IMR-90 (cell line): ENCODE data around the gene SALL4. TPM values are rescaled to one million over a fixed set of nuclear protein-coding genes. Genes with fewer than 3 reads are reported as not detected.

ENCODE experiments used
- ATAC-seq: fragments of 200-7000 bp; cut with Tn5 transposase; 2 replicates; pipeline ENCODE4 v1.9.1; 2020; ENCODE audit warnings: low read depth, mild to moderate bottlenecking, moderate library complexity
- BruUV-seq: library from RNA; stranded (reverse); fragments of 400-500 nt; replicated peaks from 2 replicates; lab custom pipeline; 2021; lab: Mats Ljungman, UMichigan
- CTCF ChIA-PET: fragments of 300-600 bp; formaldehyde crosslinking; extraction: SDS; loops from one replicate; lab custom pipeline; 2021; ENCODE audit warnings: antibody characterized with exemption; lab: Yijun Ruan, JAX
- POLR2A ChIA-PET: fragments of 300-600 bp; sonication (Branson Sonifier 250); formaldehyde crosslinking; loops from one replicate; lab custom pipeline; 2022; ENCODE audit warnings: antibody characterized with exemption; ENCODE audit not compliant: unreplicated experiment; lab: Charles Lee
- DNase-seq: peaks from one replicate; pipeline ENCODE4 v3.0.0; 2013
- H2AFZ ChIP-seq: replicated peaks from 2 replicates; pipeline ENCODE3; 2013; ENCODE audit warnings: low read length, mild to moderate bottlenecking; ENCODE audit not compliant: poor library complexity
- H2AK5ac ChIP-seq: 2 replicates; pipeline ENCODE4 v1.6.1; 2013; ENCODE audit warnings: low read depth, low read length, inconsistent platforms
- H2AK9ac ChIP-seq: replicated peaks from 2 replicates; pipeline ENCODE3; 2013; ENCODE audit warnings: mild to moderate bottlenecking, low read depth, low read length, moderate library complexity; ENCODE audit not compliant: poor library complexity
- H2BK120ac ChIP-seq: 2 replicates; pipeline ENCODE4 v1.6.1; 2013; ENCODE audit warnings: low read depth, low read length, inconsistent platforms
- H2BK15ac ChIP-seq: 3 replicates; pipeline ENCODE4 v1.6.1; 2013; ENCODE audit warnings: low read depth, low read length, inconsistent platforms
- H2BK20ac ChIP-seq: 2 replicates; pipeline ENCODE4 v1.6.1; 2013; ENCODE audit warnings: low read depth, mild to moderate bottlenecking, inconsistent platforms, low read length, moderate library complexity
- H2BK5ac ChIP-seq: 2 replicates; pipeline ENCODE4 v1.6.1; 2013; ENCODE audit warnings: mild to moderate bottlenecking, low read depth, low read length, inconsistent platforms; ENCODE audit not compliant: poor library complexity, severe bottlenecking
- H3K14ac ChIP-seq: replicated peaks from 2 replicates; pipeline ENCODE4 v1.6.1; 2013; ENCODE audit warnings: low read depth, low read length, inconsistent platforms
- H3K18ac ChIP-seq: 2 replicates; pipeline ENCODE4 v1.6.1; 2013; ENCODE audit warnings: low read depth, low read length, control low read depth
- H3K23ac ChIP-seq: 2 replicates; pipeline ENCODE4 v1.6.1; 2013; ENCODE audit warnings: low read depth, low read length, inconsistent platforms
- H3K27ac ChIP-seq: 2 replicates; pipeline ENCODE4 v1.5.1; 2013; ENCODE audit warnings: mild to moderate bottlenecking, control low read depth, low read length; ENCODE audit not compliant: insufficient read depth
- H3K27me3 ChIP-seq: 2 replicates; pipeline ENCODE4 v1.6.1; 2013; ENCODE audit warnings: low read length; ENCODE audit not compliant: control insufficient read depth, insufficient read depth
- H3K36me3 ChIP-seq: 2 replicates; pipeline ENCODE4 v1.6.1; 2013; ENCODE audit warnings: low read length, mixed read lengths; ENCODE audit not compliant: control insufficient read depth, insufficient read depth
- H3K4ac ChIP-seq: 2 replicates; pipeline ENCODE4 v1.6.1; 2013; ENCODE audit warnings: low read depth, low read length, inconsistent platforms
- H3K4me1 ChIP-seq: 2 replicates; pipeline ENCODE4 v1.6.1; 2013; ENCODE audit warnings: low read length, mixed read lengths; ENCODE audit not compliant: control insufficient read depth, insufficient read depth
- H3K4me2 ChIP-seq: 2 replicates; pipeline ENCODE4 v1.6.1; 2013; ENCODE audit warnings: low read depth, mild to moderate bottlenecking, control low read depth, low read length, moderate library complexity
- H3K4me3 ChIP-seq: 2 replicates; pipeline ENCODE4 v1.5.1; 2013; ENCODE audit warnings: low read depth, mild to moderate bottlenecking, control low read depth, low read length, moderate library complexity; ENCODE audit not compliant: insufficient read depth
- H3K56ac ChIP-seq: 2 replicates; pipeline ENCODE4 v1.6.1; 2013; ENCODE audit warnings: low read length, inconsistent platforms; ENCODE audit not compliant: insufficient read depth; ENCODE audit errors: extremely low read depth
- H3K79me1 ChIP-seq, 2 experiments: 2 replicates each; pipeline ENCODE4 v1.6.1; 2013; ENCODE audit warnings: low read length in 2 of 2, inconsistent platforms in 1 of 2, low read depth in 1 of 2
- H3K9ac ChIP-seq: 2 replicates; pipeline ENCODE4 v1.6.1; 2013; ENCODE audit warnings: low read depth, low read length, control low read depth
- H3K9me1 ChIP-seq: 2 replicates; pipeline ENCODE4 v1.6.1; 2013; ENCODE audit warnings: low read length, inconsistent platforms; ENCODE audit not compliant: insufficient read depth
- H3K9me3 ChIP-seq: 2 replicates; pipeline ENCODE4 v1.6.1; 2013; ENCODE audit warnings: low read length; ENCODE audit not compliant: control insufficient read depth, insufficient read depth
- H4K20me1 ChIP-seq: 2 replicates; pipeline ENCODE4 v1.6.1; 2013; ENCODE audit warnings: low read length, inconsistent platforms; ENCODE audit not compliant: insufficient read depth
- H4K5ac ChIP-seq: 2 replicates; pipeline ENCODE4 v1.6.1; 2013; ENCODE audit warnings: mild to moderate bottlenecking, low read depth, low read length, control low read depth
- H4K8ac ChIP-seq, 2 experiments: 2 replicates each; pipeline ENCODE4 v1.6.1; 2013; ENCODE audit warnings: low read depth in 2 of 2, low read length in 2 of 2, control low read depth in 1 of 2, inconsistent platforms in 1 of 2
- H4K91ac ChIP-seq: 2 replicates; pipeline ENCODE4 v1.6.1; 2013; ENCODE audit warnings: low read depth, low read length, inconsistent platforms; ENCODE audit not compliant: insufficient read depth
- BHLHE40 ChIP-seq: fragments of 150-350 bp; IDR thresholded peaks from 2 replicates; pipeline ENCODE4 v1.6.1; 2016; ENCODE audit warnings: mild to moderate bottlenecking, low read depth, low read length
- CEBPB ChIP-seq: IDR thresholded peaks from 2 replicates; pipeline ENCODE4 v1.6.1; 2012; ENCODE audit warnings: low read depth, low read length, improper control_type of control experiment
- CHD1 ChIP-seq: IDR thresholded peaks from 2 replicates; pipeline ENCODE4 v1.6.1; 2012; ENCODE audit warnings: low read depth, low read length, improper control_type of control experiment
- CTCF ChIP-seq: conservative IDR thresholded peaks from 2 replicates; pipeline ENCODE4 v1.5.1; 2012; ENCODE audit warnings: mild to moderate bottlenecking, low read depth, low read length, improper control_type of control experiment
- ELK1 ChIP-seq: fragments of 150-350 bp; IDR thresholded peaks from 2 replicates; pipeline ENCODE4 v1.6.1; 2016; ENCODE audit warnings: low read depth, mild to moderate bottlenecking, low read length, moderate library complexity, borderline replicate concordance
- FOS ChIP-seq: fragments of 150-350 bp; IDR thresholded peaks from 2 replicates; pipeline ENCODE4 v1.6.1; 2016; ENCODE audit warnings: low read depth, low read length
- MAFK ChIP-seq: IDR thresholded peaks from 2 replicates; pipeline ENCODE4 v1.6.1; 2012; ENCODE audit warnings: low read depth, low read length, improper control_type of control experiment
- MAZ ChIP-seq: IDR thresholded peaks from 2 replicates; pipeline ENCODE4 v1.6.1; 2012; ENCODE audit warnings: low read depth, mild to moderate bottlenecking, low read length, improper control_type of control experiment, moderate library complexity, borderline replicate concordance
- MXI1 ChIP-seq: IDR thresholded peaks from 2 replicates; pipeline ENCODE4 v1.6.1; 2012; ENCODE audit warnings: low read depth, mild to moderate bottlenecking, low read length, moderate library complexity, borderline replicate concordance
- NFE2L2 ChIP-seq: fragments of 150-350 bp; IDR thresholded peaks from 2 replicates; pipeline ENCODE4 v1.6.1; 2016; ENCODE audit warnings: low read depth, mild to moderate bottlenecking, low read length
- POLR2A ChIP-seq: IDR thresholded peaks from 2 replicates; pipeline ENCODE4 v1.6.1; 2012; ENCODE audit warnings: mild to moderate bottlenecking, low read depth, low read length
- RAD21 ChIP-seq: IDR thresholded peaks from 2 replicates; pipeline ENCODE4 v1.6.1; 2012; ENCODE audit warnings: low read length, improper control_type of control experiment
- RCOR1 ChIP-seq: IDR thresholded peaks from 2 replicates; pipeline ENCODE4 v1.6.1; 2012; ENCODE audit warnings: mild to moderate bottlenecking, low read length, improper control_type of control experiment; ENCODE audit not compliant: insufficient replicate concordance
- RFX5 ChIP-seq: IDR thresholded peaks from 2 replicates; pipeline ENCODE4 v1.8.0; 2012; ENCODE audit warnings: low read depth, mild to moderate bottlenecking, low read length, moderate library complexity
- SMC3 ChIP-seq: fragments of 150-350 bp; IDR thresholded peaks from 2 replicates; pipeline ENCODE4 v1.6.1; 2016; ENCODE audit warnings: low read depth, mild to moderate bottlenecking, antibody characterized with exemption, low read length, moderate library complexity
- USF2 ChIP-seq: fragments of 150-350 bp; IDR thresholded peaks from 2 replicates; pipeline ENCODE4 v1.6.1; 2017; ENCODE audit warnings: mild to moderate bottlenecking, antibody characterized with exemption, low read length, low read depth
- WGBS, 2 experiments: methylation state at CpG; one replicate each; pipeline versions ENCODE4 v1.1.5 to v1.1.7; 2013; ENCODE audit warnings: missing lambda C conversion rate in 2 of 2; ENCODE audit not compliant: insufficient read length in 1 of 2; ENCODE audit errors: extremely low coverage in 2 of 2; 5-methylcytosine and 5-hydroxymethylcytosine counted together
- dilution Hi-C: fragments of 300-500 bp; cut with HindIII; formaldehyde crosslinking; loops from one replicate; pipeline ENCODE4 v1.14.3; 2018; ENCODE audit warnings: low sequenced_read_pairs; ENCODE audit not compliant: unreplicated experiment
- in situ Hi-C: fragments of 300-500 bp; cut with MboI; formaldehyde crosslinking; loops from 3 replicates; pipeline ENCODE4 v1.14.3; 2019; ENCODE audit warnings: low sequenced_read_pairs, inconsistent platforms, mixed read lengths
- intact Hi-C: fragments of 100-400 bp; cut with micrococcal nuclease; formaldehyde crosslinking; loops from 2 replicates; pipeline ENCODE4 v1.10.0; 2022
- polyA plus RNA-seq, 3 experiments: library from polyadenylated mRNA; depleted of rRNA; stranded (reverse); fragments of >200 nt; gene quantifications; 2 replicates each; pipeline ENCODE4 v1.2.3, GENCODE V29; 2012; ENCODE audit warnings: low replicate concordance in 1 of 3
- total RNA-seq: library from RNA; depleted of rRNA; stranded (reverse); fragments of >200 nt; gene quantifications from 2 replicates; pipeline ENCODE4 v1.2.3, GENCODE V29; 2012

Gene SALL4
- total and polyA plus RNA-seq, 2 of the 4 experiments (the other 2 are of a cell fraction): not detected

- no peak overlapping the region for H3K4ac ChIP-seq
- in situ Hi-C loops: no loop called here
- no peaks in the 10 kb centered on the region for H4K20me1 ChIP-seq
- CTCF ChIA-PET: no interaction called here
- no peak overlapping the region for H3K14ac ChIP-seq
- intact Hi-C loops: no loop called here
- no peak for ATAC-seq
- no peak overlapping the region for H2AK9ac ChIP-seq
- no peak overlapping the region for H4K91ac ChIP-seq
- no peak overlapping the region for H3K23ac ChIP-seq
- no peak overlapping the region for H3K4me2 ChIP-seq
- H3K27me3 ChIP-seq: peaks cover 20% of the 10 kb centered on the region
- no peaks in the 10 kb centered on the region for H3K9me1 ChIP-seq
- H3K79me1 ChIP-seq: no peaks in the 10 kb centered on the region
- H2AFZ ChIP-seq: no peak overlapping the region
- no peaks in the 10 kb centered on the region for H3K36me3 ChIP-seq
- POLR2A ChIA-PET: no interaction called here
- no peak overlapping the region for H4K5ac ChIP-seq
- H3K27ac ChIP-seq: no peak overlapping the region
- no peak overlapping the region for H4K8ac ChIP-seq
- no peak for DNase-seq
- H2BK15ac ChIP-seq: no peak overlapping the region
- H3K18ac ChIP-seq: no peak overlapping the region
- H3K4me1 ChIP-seq: no peaks in the 10 kb centered on the region
- H3K56ac ChIP-seq: no peak overlapping the region
- H3K4me3 ChIP-seq: no peak overlapping the region
- H2BK20ac ChIP-seq: no peak overlapping the region
- no peak overlapping the region for H2AK5ac ChIP-seq
- no TSS peak for BruUV-seq
- WGBS, 2 experiments: no CpG with 5 or more reads among the region's 5 CpGs
- no peak overlapping the region for H2BK5ac ChIP-seq
- dilution Hi-C loops: no loop called here
- H2BK120ac ChIP-seq: no peak overlapping the region
- H3K9ac ChIP-seq: no peak overlapping the region
- TF ChIP-seq BHLHE40 (no peak), RFX5 (no peak), MAFK (no peak), NFE2L2 (no peak), FOS (no peak), MAZ (no peak), CEBPB (no peak), RCOR1 (no peak), ELK1 (no peak), MXI1 (no peak), CHD1 (no peak), RAD21 (no peak), SMC3 (no peak), USF2 (no peak), POLR2A (no peak), CTCF (no peak)
- no peaks in the 10 kb centered on the region for H3K9me3 ChIP-seq
Observed at GRCh38 chr20:51840865-51841264, 38.5 kb upstream of the SALL4 start.
